HG03432 (cell line): ENCODE results near the gene KRT1.
"Not testable (repeated sequence)": the region's sequence is repeated elsewhere in the genome, so short reads cannot be mapped to it uniquely, and the experiment has no call there.

Experiments used
- ATAC-seq: cut with Tn5 transposase; IDR thresholded peaks from one replicate; pipeline ENCODE4 v1.9.1; 2021; ENCODE audit warnings: mild to moderate bottlenecking, moderate library complexity; ENCODE audit not compliant: unreplicated experiment

The KRT1 gene

GRCh38 chr12:52683575-52684300 lies 3.5 kb upstream of the KRT1 start:
- ATAC-seq = no peak

DNA sequence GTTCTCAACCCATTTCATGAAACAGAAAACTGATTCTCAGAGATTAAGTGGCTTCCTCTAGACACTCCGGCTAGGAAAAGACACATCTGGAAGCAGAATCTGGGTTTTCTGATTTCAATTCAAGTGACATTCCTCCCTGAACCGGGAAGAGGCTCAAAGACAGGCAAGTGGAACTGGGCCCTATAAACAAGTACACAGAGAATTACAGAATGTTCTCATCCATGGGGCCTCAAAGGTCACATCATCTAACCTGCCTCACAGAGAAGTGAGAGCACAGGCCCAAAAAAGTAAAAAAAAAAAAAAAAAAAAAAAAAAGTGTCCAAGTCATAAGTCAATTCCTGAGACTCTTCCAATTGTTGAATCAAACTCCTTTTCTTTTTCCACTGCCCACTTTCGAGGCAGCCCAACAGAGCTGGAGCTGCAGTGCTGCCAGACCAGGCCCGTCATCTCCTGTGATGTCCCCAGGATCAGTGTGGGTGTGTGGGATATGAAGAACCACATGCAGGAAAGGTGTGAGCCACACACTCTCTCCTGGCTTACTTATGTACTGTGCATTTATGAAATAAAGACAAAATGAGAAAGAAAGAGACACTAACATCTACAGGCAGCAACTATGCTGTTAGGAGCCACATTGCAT lies 2.8 kb upstream of the KRT1 start:
- ATAC-seq = no peak

- ATAC-seq = no peak
Measured at GRCh38 chr12:52682381-52682660, 2.1 kb upstream of the KRT1 start.

DNA sequence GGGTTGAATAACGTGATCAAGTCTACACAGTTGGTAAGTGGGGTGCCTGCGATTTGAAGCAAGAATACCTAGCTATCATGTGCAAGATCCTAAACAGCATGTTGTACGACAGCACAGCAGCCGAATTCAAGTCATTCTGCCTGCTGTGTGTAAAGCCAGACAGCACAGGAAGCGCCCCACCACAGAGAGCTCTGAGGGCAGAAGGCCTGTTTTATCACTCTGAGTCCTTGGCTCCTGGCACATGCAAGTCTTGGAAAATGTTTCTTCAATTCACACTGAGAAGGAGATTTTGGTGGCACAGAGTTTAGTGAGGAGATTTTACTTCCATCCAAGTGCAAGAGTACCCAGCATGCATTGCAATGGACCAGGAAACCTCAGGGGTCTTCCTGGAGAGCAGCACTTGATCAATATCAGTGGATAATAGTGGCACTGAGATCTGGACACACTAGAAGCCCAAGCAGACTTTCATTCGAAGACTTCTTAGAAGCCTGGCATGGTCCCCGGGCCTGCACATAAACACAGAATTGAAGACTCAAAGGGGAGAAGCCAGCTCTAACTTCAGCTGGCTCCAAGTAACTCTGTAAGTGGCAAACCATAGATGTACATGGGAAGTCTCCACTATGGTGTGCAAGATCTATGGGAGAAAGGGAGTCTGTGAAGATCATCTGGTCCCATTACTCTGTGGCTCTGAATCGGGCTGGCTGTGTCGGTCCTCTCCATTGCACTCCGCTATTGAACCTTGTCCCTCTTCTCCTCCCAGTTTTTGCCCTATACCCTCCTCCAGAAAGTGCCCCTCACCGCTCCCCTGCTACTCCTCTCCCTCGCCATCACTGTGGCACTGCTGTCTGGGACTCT lies 1.5 kb upstream of the KRT1 start:
- ATAC-seq = no peak

DNA sequence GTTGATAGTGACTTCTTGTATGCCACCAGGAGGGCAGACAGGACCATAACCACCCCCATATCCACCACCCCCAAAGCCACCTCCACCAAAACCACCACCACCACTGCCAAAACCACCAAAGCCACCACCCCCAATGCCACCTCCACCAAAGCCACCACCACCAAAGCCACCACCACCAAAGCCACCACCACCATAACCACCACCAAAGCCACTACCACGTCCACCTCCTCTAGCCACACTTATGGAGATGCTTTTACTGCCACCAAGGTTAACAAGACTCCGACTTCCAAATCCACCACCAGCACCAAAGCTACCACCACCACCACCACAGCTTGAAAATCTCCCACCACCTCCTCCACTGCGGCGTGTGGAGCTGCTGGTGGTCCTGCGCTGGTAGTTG lies 332 bp downstream of the KRT1 start:
- no peak for ATAC-seq

DNA sequence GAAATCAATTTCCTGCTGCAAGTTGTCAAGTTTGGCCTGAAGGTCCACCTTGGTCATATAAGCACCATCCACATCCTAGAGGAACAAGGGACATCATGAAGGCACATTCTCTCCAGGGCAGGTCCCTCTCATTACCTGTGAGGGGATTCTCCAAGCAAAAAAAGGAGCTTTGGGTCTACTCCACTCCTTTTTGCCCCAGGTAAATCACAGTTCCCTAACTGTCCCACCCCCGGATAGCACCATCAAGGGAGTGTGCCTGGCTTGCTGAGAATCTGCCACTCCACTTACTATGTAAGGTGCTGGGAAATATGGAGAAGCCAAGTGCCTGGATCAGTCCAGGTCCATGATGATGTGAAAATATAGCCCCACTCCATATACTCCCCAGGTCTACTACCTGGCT lies 2.5 kb downstream of the KRT1 start:
- no peak for ATAC-seq

DNA sequence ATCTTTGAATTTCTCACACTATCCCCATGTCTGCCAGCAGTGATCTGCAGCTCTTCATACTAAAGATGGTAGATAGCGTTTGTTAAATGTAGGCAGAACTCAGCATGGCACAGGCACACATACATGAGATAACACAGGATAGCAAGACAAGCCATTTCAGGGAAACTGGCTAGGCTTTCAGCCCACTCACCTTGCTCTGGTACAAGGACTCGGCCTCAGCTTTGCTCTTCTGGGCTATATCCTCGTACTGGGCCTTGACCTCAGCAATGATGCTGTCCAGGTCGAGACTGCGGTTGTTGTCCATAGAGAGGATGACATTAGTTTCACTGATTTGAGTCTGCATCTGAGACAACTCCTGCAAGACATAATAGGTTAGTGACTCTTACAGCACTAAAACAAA lies 3.1 kb downstream of the KRT1 start:
- ATAC-seq = no peak

DNA sequence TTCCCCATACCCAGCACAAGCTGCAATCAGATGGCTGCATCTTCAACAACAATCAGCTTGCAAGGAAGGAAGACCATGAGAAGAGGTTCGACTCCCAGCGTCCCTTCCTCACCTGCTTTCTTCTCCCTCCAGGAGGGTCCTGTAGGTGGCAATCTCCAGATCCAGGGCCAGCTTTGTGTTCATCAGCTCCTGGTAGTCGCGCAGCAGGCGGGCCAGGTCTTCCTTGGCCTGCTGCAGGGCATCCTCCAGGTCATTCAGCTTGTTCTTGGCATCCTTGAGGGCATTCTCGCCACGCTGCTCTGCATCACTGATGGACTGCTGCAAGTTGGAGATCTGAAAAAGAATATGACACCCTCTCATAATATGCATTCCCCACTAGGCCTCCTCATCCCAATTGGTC lies 4.0 kb downstream of the KRT1 start:
- no peak for ATAC-seq

DNA sequence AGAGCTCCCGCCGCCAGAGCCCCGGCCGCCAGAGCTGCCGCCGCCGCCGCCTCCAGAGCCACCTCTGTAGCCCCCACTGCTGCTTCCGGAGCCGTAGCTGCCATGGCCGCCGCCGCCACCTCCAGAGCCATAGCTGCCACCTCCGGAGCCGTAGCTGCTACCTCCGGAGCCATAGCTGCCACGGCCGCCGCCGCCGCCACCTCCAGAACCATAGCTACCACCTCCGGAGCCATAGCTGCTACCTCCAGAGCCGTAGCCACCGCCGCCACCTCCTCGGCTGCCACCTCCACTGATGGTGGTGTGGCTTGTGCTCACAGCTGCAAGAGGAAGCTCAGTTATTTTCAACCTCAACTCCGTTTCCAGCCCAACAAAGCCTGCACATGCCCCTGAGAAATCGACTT lies 4.9 kb downstream of the KRT1 start:
- no peak for ATAC-seq

DNA sequence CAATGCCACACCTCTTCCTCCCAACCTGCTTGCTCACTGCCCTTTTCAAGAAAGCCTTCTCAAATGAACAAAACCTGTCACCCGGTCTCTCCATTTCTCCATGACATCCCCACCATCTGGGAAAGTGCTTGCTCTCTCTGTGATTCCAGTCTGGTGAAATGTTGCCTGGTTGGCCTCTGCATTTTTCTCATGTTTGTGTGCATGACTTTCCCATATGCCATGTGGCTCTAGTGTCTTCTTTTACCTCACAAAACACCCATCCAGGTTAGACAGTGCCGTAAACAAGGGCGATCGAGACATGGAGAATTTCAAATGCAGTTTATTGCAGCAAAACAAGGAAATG lies 5.8 kb downstream of the KRT1 start:
- no peak for ATAC-seq

DNA sequence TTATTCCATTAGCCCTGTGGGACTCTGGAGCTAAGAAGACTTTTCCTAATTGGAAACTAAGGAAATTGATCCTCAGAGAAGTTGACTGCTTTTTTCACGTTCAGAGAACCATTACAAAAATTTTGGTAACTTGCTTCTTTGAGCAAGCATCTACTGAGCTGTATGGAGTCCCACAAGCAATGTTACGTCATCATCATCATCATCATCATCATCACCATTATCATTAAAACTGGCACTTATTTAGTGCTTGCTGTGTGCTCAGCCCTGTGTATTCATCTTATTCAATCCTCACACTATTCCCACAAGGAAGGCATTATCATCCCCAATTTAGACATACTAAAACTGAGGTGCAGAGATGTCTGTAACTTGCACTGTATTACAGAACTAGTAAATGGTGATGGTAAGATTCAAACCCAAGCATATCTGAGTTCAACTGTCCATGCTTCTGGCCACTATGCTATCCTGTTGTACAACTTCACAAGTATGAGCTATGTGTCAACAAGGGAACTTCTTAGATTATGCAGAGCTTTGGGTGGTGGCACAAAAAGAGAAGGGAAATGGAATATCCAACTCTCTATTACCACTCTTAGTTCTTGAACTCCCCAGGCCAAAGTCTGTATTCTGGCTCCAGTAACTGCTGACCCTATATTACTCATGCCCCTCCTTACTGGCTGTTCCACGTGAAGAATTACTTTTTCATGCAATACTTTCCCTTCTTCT lies 6.3 kb downstream of the KRT1 start:
- no peak for ATAC-seq

DNA sequence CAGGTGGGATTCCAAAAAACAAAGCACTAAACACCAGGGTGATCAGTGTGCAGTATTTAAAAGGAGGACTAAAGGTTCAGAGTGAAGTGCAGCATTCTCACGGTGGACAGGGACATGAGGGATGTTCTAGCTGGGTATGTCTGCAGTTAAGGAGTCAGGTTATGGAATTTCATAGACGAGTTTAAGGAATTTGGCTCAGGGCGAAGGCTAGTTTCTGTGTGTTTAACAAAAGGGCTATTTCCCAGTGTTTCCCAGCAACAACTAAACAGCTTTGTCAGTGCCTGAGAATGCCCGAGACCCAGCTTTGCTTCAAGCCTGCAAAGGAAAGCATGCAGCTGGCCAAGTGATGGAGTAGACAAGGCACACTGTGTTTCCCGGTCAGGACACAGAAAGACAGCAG lies 7.0 kb downstream of the KRT1 start:
- ATAC-seq = no peak

DNA sequence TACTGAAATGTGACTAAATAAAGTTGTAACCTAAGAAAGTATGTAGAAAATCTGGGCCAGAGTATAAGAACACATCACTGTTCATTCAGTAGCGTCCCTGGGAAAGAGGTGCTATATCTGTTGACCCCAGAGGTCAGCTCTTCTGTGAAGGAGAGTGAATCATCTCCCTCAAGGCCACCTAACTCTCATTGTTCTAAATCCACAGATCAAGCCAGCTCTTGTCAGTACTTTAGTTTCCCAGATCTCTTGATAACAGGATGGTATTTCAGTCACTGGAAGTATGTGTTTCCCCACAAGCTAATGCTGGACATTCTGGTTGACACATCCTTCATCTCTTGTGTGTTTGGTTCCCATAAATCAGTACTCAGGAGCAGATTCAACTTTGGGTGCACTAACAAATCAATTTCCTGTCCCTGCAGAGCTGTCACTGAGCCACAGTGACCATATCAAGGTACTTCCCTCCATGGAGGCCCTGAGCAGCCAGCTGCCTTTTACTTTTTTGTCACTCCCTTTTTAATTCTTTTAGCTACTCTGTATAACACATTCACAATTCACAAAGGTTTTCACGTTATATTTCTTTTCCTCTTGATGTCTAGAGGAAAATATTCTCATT lies 7.8 kb downstream of the KRT1 start:
- no peak for ATAC-seq

DNA sequence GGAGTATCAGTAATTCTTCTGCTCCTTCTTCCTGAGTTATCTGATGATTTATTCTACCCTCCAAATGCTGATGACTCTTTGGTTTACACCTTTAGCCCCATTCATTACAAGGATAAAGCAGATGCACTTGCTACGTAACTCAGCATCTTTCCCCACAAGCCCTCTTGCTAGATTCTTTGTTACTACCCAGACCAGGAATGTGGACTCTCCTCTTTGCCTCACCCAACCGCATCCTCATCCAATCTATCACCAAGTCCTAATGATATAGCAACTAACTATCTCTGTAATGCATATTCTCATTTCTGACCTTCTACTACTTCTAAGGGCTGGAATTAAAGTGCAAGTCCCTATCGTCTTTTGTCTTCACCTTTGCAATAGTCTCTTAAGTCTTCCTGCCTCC lies 9.2 kb downstream of the KRT1 start:
- no peak for ATAC-seq

DNA sequence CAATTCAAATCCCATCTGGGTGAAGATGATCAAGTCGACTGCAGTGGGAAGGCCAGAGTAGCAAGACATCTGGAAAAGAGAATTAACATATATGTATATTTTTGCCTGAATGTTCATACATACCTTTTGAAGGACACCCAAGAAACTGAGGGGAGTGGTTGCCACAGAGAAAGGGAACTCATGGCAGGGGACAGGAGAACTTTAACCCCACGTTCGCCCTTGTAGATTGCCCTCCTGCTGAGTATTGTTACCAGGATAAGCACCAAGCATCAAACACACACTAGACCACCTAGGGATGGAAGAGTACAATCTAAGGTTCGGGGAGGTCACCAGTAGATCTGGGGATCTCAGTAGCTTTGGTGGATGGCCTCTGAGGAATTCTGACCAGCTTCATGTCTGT lies 9.7 kb downstream of the KRT1 start:
- no peak for ATAC-seq

- ATAC-seq = not testable (repeated sequence)
Measured at GRCh38 chr12:52669941-52670340, 10.3 kb downstream of the KRT1 start.

DNA sequence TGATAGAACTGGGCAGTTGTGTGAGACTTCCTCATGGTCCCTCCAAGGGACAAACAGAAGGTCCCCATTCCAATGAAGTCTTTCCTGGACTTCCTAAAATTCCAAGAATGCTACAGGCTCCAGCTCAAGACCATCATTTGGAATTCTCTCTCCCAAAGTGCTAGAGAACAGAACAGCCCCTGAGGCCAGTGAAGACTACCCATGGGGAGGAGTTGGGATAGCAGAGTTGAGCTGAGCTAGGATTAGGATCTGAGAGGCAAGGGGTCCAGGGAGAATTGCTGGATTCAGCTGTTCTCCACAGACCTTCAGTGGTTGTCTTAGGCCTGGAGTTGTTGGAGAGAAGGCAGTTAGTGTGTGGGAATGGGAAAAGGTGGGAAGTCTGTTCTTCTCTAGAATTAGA lies 10.8 kb downstream of the KRT1 start:
- no peak for ATAC-seq

DNA sequence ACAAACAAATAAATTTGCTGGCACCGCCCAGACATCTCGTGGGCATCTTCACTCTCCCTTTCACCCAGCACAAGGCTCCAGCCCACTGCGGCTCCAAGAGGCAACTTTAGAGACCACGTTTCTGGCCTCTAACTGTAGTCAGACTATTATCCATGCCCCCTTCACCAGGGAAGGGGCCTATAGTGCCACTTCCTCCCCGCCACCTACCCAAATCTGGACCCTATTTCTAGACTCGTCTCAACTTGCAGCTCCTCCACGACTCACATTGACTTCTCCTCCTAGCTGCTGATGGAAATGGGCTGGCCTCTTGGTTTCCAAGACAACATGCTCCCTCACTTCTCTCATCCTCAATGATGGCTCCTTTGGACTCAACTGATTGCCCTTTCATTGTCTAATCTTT lies 12.3 kb downstream of the KRT1 start:
- no peak for ATAC-seq

DNA sequence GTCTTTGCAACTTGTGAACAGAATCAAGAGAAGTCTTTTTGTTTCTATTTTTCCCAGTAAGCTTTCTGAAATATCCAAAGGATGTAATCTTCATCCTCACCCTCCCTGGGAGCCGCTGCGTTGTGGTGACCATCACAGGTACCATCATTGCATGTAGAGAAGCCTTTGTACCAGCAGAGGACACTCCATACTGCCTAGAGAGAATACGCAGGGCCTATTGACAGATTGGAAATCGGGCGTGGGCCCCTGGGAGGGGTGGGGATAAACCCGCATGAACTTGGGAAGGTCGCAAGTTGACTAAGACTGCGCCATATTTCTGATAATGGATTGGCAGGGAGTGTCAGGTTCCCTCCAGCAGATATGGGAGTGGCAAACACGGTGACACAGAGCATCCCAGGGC lies 12.7 kb downstream of the KRT1 start:
- ATAC-seq = no peak

GRCh38 chr12:52666471-52666870 lies 13.7 kb downstream of the KRT1 start:
- ATAC-seq = no peak

- ATAC-seq = no peak
Measured at GRCh38 chr12:52663420-52663819, 16.8 kb downstream of the KRT1 start.
